ENCODE data around the gene SLC25A39. TPM values are rescaled to one million over a fixed set of nuclear protein-coding genes. Genes with fewer than 3 reads are reported as not detected.
"Not testable (repeated sequence)": the region's sequence is repeated elsewhere in the genome, so short reads cannot be mapped to it uniquely, and the experiment has no call there.

The SLC25A39 gene
- total RNA-seq, result 88.8 and 120 TPM in 2 replicates

DNA sequence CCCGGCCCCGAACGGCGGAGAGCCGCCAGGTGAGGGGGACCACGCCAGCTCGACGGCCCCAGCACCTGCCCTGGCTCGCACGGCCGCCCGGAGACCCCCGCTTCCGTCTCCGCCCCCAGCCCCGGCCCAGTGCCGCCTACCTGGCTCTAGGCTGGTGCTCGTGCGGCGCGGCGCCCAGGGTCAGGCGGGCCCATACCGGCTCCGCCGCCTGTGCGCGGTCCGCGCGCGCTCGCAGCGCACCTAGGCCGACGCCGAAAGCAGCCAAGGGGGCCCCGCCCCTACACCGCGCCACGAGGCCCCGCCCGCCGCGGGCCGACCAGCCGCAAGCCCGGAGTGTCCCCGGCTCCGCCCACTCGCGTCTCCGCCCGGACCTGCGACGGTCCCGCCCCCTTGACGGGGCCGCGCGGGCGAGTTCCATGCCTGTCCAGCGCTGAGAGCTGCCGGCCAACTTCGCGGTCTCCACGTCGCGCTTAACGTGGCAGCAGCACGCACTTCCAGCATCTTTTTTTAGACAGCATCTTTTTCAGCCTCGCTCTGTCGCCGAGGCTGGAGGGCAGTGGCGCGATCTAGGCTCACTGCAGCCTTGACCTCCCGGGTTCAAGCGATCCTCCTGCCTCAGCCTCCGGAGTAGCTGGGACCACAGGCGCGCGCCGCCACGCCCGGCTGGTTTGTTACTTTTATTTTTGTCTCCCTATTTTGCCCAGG lies at the start of gene SLC25A39:
SLC25A39 (minus strand) TSS at position 253 of the 705 bp plus-strand sequence. CDS start 1,261 bp downstream, outside the sequence.
- peak; percentile 97 for DNase-seq

GRCh38 chr17:44372036-44372435 lies 47.4 kb upstream of the SLC25A39 start:
- no peak for DNase-seq

DNA sequence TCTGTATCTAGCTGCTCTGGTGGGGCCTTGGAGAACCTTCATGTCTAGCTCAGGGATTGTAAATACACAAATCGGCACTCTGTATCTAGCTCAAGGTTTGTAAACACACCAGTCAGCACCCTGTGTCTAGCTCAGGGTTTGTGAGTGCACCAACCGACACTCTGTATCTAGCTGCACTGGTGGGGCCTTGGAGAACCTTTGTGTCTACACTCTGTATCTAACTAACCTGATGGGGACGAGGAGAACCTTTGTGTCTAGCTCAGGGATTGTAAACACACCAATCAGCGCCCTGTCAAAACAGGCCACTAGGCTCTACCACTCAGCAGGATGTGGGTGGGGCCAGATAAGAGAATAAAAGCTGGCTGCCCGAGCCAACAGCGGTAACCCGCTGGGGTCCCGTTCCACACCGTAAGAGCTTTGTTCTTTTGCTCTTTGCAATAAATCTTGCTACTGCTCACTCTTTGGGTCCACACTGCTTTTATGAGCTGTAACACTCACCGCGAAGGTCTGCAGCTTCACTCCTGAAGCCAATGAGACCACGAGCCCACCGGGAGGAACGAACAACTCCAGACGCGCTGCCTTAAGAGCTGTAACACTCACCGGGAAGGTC lies 44.9 kb upstream of the SLC25A39 start:
- DNase-seq, result not testable (repeated sequence)

DNA sequence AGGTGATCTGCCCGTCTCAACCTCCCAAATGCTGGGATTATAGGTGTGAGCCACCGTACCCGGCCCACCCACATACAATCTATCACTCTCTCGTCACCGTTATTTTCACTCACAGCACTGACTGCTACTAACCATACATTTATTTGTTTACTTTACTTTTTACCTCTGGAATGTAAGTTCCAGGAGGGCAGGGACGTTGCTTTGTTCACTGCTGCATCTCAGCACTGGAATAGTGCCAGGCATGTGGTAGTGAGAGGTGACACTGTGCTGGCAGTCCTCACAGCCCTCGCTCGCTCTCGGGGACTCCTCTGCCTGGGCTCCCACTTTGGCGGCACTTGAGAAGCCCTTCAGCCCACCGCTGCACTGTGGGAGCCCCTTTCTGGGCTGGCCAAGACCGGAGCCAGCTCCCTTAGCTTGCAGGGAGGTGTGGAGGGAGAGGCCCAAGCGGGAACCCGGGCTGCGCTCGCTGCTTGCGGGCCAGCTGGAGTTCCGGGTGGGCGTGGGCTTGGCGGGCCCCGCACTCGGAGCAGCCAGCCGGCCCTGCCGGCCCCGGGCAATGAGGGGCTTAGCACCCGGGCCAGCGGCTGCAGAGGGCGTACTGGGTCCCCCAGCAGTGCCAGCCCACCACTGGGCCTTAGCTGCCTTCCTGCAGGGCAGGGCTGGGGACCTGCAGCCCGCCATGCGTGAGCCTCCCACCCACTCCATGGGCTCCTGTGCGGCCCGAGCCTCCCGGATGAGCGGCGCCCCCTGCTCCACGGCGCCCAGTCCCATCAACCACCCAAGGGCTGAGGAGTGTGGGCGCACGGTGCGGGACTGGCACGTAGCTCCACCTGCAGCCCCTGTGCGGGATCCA lies 44.0 kb upstream of the SLC25A39 start:
- not testable (repeated sequence) for DNase-seq

DNA sequence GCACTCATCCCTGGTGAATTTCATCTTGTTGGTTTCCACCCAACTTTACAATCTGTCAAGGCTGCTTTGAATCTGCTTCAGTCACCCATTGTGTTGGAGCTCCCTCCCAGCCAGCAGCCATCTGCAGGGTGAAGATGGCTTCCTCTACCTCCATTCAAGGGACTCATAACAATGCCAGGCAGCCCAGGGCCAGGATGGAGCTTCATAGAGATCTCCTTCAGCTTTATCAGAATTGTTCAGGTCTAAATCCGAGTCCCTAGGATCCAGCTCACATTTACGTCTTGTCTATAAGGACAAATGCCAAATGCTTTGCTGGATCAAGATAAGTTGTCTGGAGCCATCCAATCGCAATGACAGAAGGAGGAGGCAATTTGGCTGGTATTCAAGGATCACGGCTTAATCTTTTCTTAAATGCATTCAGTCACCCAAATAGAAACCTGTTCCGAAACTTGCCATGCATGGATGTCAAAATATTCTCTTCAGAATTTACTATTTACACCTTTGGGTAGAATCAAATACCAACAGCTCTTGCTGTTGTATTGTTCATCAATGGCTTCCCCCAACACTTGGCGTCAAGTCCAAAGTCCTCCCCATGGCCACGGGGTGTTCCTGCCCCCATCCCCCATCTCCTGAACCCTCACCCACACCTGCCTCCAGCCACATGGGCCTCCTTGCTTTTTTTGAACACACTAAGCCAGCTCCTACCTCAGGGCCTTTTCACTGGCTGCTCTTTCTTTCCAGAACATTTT lies 42.8 kb upstream of the SLC25A39 start:
- DNase-seq, result no peak

DNA sequence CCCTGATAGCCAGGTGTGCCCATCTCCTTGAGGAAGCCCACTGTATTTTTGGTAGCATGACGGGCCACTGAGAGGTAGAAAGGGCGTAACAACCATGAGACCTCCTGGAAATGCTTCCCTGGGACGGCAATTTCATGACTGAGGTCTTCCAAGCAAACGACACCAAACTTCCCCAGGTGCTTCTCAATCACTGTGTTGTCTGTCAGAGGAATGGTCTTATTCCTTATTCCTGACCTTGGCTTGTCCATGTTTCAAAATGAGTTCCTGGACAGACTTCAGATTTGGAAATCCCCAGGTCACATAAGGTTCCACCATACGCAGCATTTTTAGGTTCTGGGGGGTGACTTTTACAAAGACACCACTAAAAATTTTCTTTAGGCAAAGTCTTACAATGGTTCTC lies 40.4 kb upstream of the SLC25A39 start:
- not testable (repeated sequence) for DNase-seq

GRCh38 chr17:44363613-44364159 lies 39.1 kb upstream of the SLC25A39 start, which contains the start of gene FAM171A2:
TSS of gene FAM171A2 (minus strand) at chr17:44363853. CDS start at chr17:44363714, 139 bp downstream.
- peak; percentile 72 for DNase-seq

GRCh38 chr17:44362949-44363612 lies 38.5 kb upstream of the SLC25A39 start:
- DNase-seq, result peak; percentile 27

DNA sequence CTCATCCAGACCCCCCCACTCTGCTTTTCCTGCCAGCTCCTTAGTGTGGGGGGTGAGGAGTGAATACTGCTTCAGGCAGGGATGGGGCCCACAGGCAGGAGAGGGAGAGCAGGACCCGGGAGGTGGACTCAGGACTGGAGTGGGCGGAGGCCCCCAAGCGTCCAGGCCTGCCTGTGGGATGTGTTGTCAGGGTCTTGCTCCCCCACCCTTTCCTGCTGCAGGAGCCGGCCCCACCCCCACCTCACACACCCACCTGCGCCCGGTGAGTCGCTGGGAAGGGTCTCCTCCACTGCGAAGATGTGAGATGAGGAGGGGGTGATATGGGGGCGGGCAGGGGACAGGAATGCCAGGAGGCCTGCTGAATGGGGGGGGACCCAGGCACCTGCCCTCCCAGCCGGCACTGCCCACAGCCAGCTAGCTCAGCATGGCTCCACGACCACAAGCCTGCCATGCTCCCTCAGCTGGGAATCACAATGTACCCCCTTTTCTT lies 37.9 kb upstream of the SLC25A39 start:
- no peak for DNase-seq

- no peak for DNase-seq
Measured at GRCh38 chr17:44361292-44362260, 37.0 kb upstream of the SLC25A39 start.

DNA sequence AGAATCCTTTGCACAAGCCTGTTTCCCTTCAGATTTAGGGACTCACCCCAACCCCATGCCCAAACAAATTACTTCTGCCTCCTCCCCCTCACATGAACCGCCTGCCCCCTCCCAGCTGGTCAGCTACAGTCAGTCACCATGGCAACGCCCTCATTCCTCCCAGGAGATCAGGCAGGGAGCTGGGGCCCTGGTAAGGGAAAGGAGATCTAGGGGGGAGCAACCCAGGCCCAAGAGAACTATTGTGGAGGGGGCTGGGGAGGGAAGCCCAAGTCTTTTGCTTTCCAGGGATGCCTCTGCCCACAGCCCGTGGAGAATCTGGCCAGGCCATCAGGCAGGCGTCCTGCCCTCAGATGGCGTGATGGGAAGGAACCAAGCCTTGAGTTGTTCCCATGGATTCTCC lies 36.2 kb upstream of the SLC25A39 start:
- no peak for DNase-seq

GRCh38 chr17:44360144-44360533 lies 35.5 kb upstream of the SLC25A39 start:
- no peak for DNase-seq

- DNase-seq, result no peak
Measured at GRCh38 chr17:44359458-44360143, 35.0 kb upstream of the SLC25A39 start.

GRCh38 chr17:44359006-44359405 lies 34.4 kb upstream of the SLC25A39 start:
- DNase-seq, result no peak

DNA sequence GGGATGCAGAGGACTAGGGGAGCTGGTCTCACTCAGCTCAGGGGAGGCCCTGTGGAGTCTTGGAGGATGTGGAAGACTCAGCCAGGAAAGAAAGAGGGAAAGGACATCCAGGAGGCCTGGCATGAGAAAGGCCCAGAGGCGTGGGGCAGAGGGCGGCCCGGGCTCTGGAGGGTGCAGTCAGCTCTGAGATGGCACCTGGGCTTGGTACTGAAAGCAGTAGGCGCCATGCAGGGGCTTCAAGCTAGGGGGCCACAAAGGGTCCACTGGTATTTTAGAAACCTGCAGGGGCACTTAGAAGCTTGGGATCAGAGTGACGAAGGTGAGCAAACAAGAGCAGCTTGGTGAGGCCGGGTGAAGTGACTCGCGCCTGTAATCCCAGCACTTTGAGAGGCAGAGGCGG lies 33.4 kb upstream of the SLC25A39 start:
- no peak for DNase-seq

DNA sequence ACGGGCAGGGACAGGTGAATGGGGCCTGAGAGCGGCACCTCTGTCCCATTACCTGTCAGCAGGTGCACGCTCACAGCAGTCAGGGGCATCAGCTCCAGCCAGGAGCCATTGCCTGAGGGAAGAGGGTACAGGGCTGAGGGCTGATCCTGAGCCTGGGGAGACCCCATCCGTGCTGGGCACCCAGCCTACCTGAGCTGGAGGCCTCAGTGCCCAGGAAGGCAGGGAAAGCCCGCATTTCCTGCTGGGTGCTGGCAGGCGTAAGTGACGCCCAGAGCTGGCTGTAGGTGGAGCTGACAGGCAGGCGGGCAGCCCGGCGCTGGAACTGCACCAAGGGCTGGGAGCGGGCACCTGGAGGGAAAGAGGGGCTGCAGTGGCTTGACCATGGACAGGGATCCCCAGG lies 31.6 kb upstream of the SLC25A39 start:
- no peak for DNase-seq

GRCh38 chr17:44355642-44356099 lies 31.0 kb upstream of the SLC25A39 start:
- no peak for DNase-seq

DNA sequence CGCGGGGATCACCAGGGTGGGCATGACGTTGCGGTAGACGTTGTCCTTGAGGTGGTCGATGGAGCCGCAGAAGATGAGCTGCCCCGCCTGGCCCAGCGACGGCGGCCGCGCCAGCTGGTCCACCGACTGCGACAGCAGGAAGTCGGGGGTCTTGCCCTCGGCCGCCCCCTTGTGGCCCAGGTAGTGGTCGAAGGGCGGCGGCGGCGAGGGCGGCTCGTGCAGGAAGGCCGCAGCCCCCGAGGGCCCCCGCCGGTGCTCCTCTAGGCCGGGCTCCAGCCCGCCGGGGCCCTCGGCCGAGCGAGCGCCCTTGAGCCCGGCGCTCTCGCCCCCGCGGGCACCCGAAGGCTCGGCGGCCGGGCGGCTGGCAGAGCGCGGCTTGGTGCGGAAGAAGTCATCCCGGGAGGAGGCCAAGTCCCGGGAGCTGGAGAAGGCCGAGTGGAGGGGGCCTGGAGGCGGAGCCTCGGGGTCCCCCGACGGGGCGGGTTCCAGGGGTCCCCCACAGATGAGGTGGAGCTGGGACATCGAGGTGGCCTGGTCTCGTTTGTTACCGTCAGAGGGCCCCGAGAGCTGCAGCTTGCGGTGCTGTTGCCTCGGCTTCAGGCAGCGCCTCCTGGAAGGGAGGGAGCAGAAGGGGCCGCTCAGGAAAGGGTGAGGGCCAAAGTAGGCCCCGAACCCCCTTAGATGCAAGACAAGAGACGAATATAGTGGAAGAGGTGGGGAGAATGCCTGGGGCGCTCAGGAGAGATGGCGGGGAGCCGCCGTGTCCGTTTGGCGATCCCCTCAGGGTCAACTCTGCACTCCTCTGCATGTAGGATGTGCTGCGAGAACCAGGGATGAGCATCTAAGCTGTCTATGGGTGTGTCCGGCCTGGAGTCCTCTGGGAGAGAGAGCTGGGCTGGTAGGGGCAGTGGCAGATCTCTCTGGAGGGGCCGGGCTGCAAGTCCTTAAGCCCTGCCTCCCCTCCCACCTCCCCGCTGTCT lies 30.2 kb upstream of the SLC25A39 start:
- DNase-seq, result no peak

Measured in dermis blood vessel endothelial cell (primary cell).